IPS-18a (cell line): Measurements from ENCODE around the gene ARL5C.

Source experiments
- H3K27ac ChIP-seq: one replicate; pipeline ENCODE4 v1.5.1; 2013; ENCODE audit warnings: low read length
- H3K27me3 ChIP-seq: one replicate; pipeline ENCODE4 v1.6.1; 2013; ENCODE audit warnings: mild to moderate bottlenecking, low read length; ENCODE audit not compliant: control insufficient read depth, insufficient read depth
- H3K36me3 ChIP-seq: one replicate; pipeline ENCODE4 v1.6.1; 2013; ENCODE audit warnings: low read depth, low read length; ENCODE audit not compliant: control insufficient read depth
- H3K4me1 ChIP-seq: one replicate; pipeline ENCODE4 v1.6.1; 2013; ENCODE audit warnings: low read depth, low read length; ENCODE audit not compliant: control insufficient read depth
- H3K4me3 ChIP-seq: one replicate; pipeline ENCODE4 v1.5.1; 2013; ENCODE audit warnings: low read length
- H3K9ac ChIP-seq: one replicate; pipeline ENCODE4 v1.6.1; 2013; ENCODE audit warnings: mild to moderate bottlenecking, low read length, moderate library complexity
- H3K9me3 ChIP-seq: one replicate; pipeline ENCODE4 v1.6.1; 2013; ENCODE audit warnings: low read depth, low read length; ENCODE audit not compliant: control insufficient read depth

The ARL5C gene

GRCh38 chr17:39200070-39200879 is 34.3 kb upstream of the ARL5C start, which contains the start of gene RPL19:
Gene RPL19, plus strand, starts transcription at chr17:39200283. Its CDS starts 62 bp downstream, at chr17:39200345.
- H3K36me3 ChIP-seq, result peaks cover 46% of the 10 kb centered on the region
- no peaks in the 10 kb centered on the region for H3K27me3 ChIP-seq
- H3K4me1 ChIP-seq, result peaks cover 27% of the 10 kb centered on the region
- H3K4me3 ChIP-seq, result peak within 1 kb of the TSS; percentile 100
- peak within 1 kb of the TSS; percentile 97 for H3K9ac ChIP-seq
- H3K27ac ChIP-seq, result peak within 1 kb of the TSS; percentile 99
- H3K9me3 ChIP-seq, result no peaks in the 10 kb centered on the region

GRCh38 chr17:39199820-39200069 is 33.8 kb upstream of the ARL5C start:
- H3K4me1 ChIP-seq, result peaks cover 32% of the 10 kb centered on the region

GRCh38 chr17:39198186-39198566 is 32.2 kb upstream of the ARL5C start:
- peak overlapping the region; percentile 33 for H3K9ac ChIP-seq

More at GRCh38 chr17:39199820-39200069, 33.8 kb upstream of the ARL5C start:
- H3K9me3 ChIP-seq, result no peaks in the 10 kb centered on the region
- H3K36me3 ChIP-seq, result peaks cover 41% of the 10 kb centered on the region
- peak overlapping the region; percentile 99 for H3K27ac ChIP-seq
- H3K27me3 ChIP-seq, result no peaks in the 10 kb centered on the region
- peak overlapping the region; percentile 100 for H3K4me3 ChIP-seq
- H3K9ac ChIP-seq, result peak overlapping the region; percentile 97

GRCh38 chr17:39197380-39198185 is 31.6 kb upstream of the ARL5C start, which contains the start of gene CACNB1:
Gene CACNB1, minus strand, starts transcription at chr17:39197669. Its CDS starts 174 bp downstream, at chr17:39197495.
- H3K27ac ChIP-seq, result no peak within 1 kb of the TSS
- H3K9ac ChIP-seq, result peak within 1 kb of the TSS; percentile 48
- no peaks in the 10 kb centered on the region for H3K9me3 ChIP-seq
- peak within 1 kb of the TSS; percentile 81 for H3K4me3 ChIP-seq
- H3K4me1 ChIP-seq, result peaks cover 34% of the 10 kb centered on the region
- H3K27me3 ChIP-seq, result no peaks in the 10 kb centered on the region
- peaks cover 35% of the 10 kb centered on the region for H3K36me3 ChIP-seq

More at GRCh38 chr17:39198186-39198566, 32.2 kb upstream of the ARL5C start:
- Histone ChIP-seq H3K9me3 (no peaks in the 10 kb centered on the region), H3K4me3 (peak overlapping the region; percentile 81), H3K27ac (no peak overlapping the region), H3K36me3 (peaks cover 35% of the 10 kb centered on the region), H3K4me1 (peaks cover 34% of the 10 kb centered on the region), H3K27me3 (no peaks in the 10 kb centered on the region)

GRCh38 chr17:39196808-39197291 is 30.9 kb upstream of the ARL5C start:
- H3K27ac ChIP-seq, result no peak overlapping the region
- peak overlapping the region; percentile 81 for H3K4me3 ChIP-seq
- H3K36me3 ChIP-seq, result peaks cover 35% of the 10 kb centered on the region
- peak overlapping the region; percentile 48 for H3K9ac ChIP-seq
- peaks cover 31% of the 10 kb centered on the region for H3K4me1 ChIP-seq
- H3K27me3 ChIP-seq, result no peaks in the 10 kb centered on the region
- H3K9me3 ChIP-seq, result no peaks in the 10 kb centered on the region

GRCh38 chr17:39196241-39196807 is 30.4 kb upstream of the ARL5C start:
- H3K4me3 ChIP-seq, result peak overlapping the region; percentile 81
- peaks cover 28% of the 10 kb centered on the region for H3K4me1 ChIP-seq
- H3K9ac ChIP-seq, result peak overlapping the region; percentile 5
- peaks cover 35% of the 10 kb centered on the region for H3K36me3 ChIP-seq
- no peaks in the 10 kb centered on the region for H3K27me3 ChIP-seq
- no peaks in the 10 kb centered on the region for H3K9me3 ChIP-seq
- no peak overlapping the region for H3K27ac ChIP-seq

GRCh38 chr17:39195568-39196160 is 29.7 kb upstream of the ARL5C start:
- Histone ChIP-seq H3K9me3 (no peaks in the 10 kb centered on the region), H3K36me3 (peaks cover 31% of the 10 kb centered on the region), H3K4me3 (peak overlapping the region; percentile 81), H3K27ac (no peak overlapping the region), H3K27me3 (no peaks in the 10 kb centered on the region), H3K9ac (no peak overlapping the region), H3K4me1 (peaks cover 24% of the 10 kb centered on the region)

GRCh38 chr17:39194985-39195524 is 29.1 kb upstream of the ARL5C start:
- H3K27ac ChIP-seq, result no peak overlapping the region
- H3K9me3 ChIP-seq, result no peaks in the 10 kb centered on the region
- H3K27me3 ChIP-seq, result no peaks in the 10 kb centered on the region
- H3K4me1 ChIP-seq, result peaks cover 24% of the 10 kb centered on the region
- H3K9ac ChIP-seq, result no peak overlapping the region
- H3K36me3 ChIP-seq, result peaks cover 31% of the 10 kb centered on the region
- H3K4me3 ChIP-seq, result peak overlapping the region; percentile 81

GRCh38 chr17:39194089-39194984 is 28.4 kb upstream of the ARL5C start:
- no peak overlapping the region for H3K9ac ChIP-seq
- no peaks in the 10 kb centered on the region for H3K9me3 ChIP-seq
- peaks cover 31% of the 10 kb centered on the region for H3K36me3 ChIP-seq
- H3K4me3 ChIP-seq, result peak overlapping the region; percentile 81
- no peak overlapping the region for H3K27ac ChIP-seq
- H3K27me3 ChIP-seq, result no peaks in the 10 kb centered on the region
- H3K4me1 ChIP-seq, result peaks cover 24% of the 10 kb centered on the region

GRCh38 chr17:39193346-39193745 is 27.4 kb upstream of the ARL5C start:
- Histone ChIP-seq H3K9me3 (no peaks in the 10 kb centered on the region), H3K4me3 (no peak overlapping the region), H3K27me3 (no peaks in the 10 kb centered on the region), H3K4me1 (peaks cover 24% of the 10 kb centered on the region), H3K36me3 (peaks cover 34% of the 10 kb centered on the region), H3K9ac (no peak overlapping the region), H3K27ac (no peak overlapping the region)
